ENCODE results near the gene ISOC2.

ISOC2 gene

GRCh38 chr19:55495646-55496349 lies 34.4 kb upstream of the ISOC2 start:
- Histone ChIP-seq H3K9me3 (ENCODE audit: control insufficient read depth, low read length) (no peaks in the 10 kb centered on the region), H3K27me3 (ENCODE audit: control insufficient read depth, insufficient read depth, low read length) (peaks cover 11% of the 10 kb centered on the region), H3K9ac (ENCODE audit: low read length) (no peak overlapping the region), H3K36me3 (ENCODE audit: control insufficient read depth, insufficient read depth, low read length) (no peaks in the 10 kb centered on the region), H3K4me1 (ENCODE audit: control insufficient read depth, insufficient read depth, low read length) (peaks cover 5% of the 10 kb centered on the region), H3K4me3 (ENCODE audit: low read length) (no peak overlapping the region)

GRCh38 chr19:55494172-55494761 lies 32.8 kb upstream of the ISOC2 start:
- no peak overlapping the region for H3K4me3 ChIP-seq (ENCODE audit: low read length)
- no peaks in the 10 kb centered on the region for H3K9me3 ChIP-seq (ENCODE audit: control insufficient read depth, low read length)
- peaks cover 11% of the 10 kb centered on the region for H3K27me3 ChIP-seq (ENCODE audit: control insufficient read depth, insufficient read depth, low read length)
- H3K36me3 ChIP-seq (ENCODE audit: control insufficient read depth, insufficient read depth, low read length): no peaks in the 10 kb centered on the region
- no peak overlapping the region for H3K9ac ChIP-seq (ENCODE audit: low read length)
- peaks cover 5% of the 10 kb centered on the region for H3K4me1 ChIP-seq (ENCODE audit: control insufficient read depth, insufficient read depth, low read length)

GRCh38 chr19:55493645-55494171 lies 32.3 kb upstream of the ISOC2 start:
- no peaks in the 10 kb centered on the region for H3K9me3 ChIP-seq (ENCODE audit: control insufficient read depth, low read length)
- H3K4me1 ChIP-seq (ENCODE audit: control insufficient read depth, insufficient read depth, low read length): peaks cover 5% of the 10 kb centered on the region
- H3K4me3 ChIP-seq (ENCODE audit: low read length): no peak overlapping the region
- H3K36me3 ChIP-seq (ENCODE audit: control insufficient read depth, insufficient read depth, low read length): no peaks in the 10 kb centered on the region
- H3K9ac ChIP-seq (ENCODE audit: low read length): no peak overlapping the region
- H3K27me3 ChIP-seq (ENCODE audit: control insufficient read depth, insufficient read depth, low read length): peaks cover 11% of the 10 kb centered on the region

GRCh38 chr19:55493052-55493644 lies 31.7 kb upstream of the ISOC2 start:
- Histone ChIP-seq H3K9me3 (ENCODE audit: control insufficient read depth, low read length) (no peaks in the 10 kb centered on the region), H3K4me3 (ENCODE audit: low read length) (no peak overlapping the region), H3K36me3 (ENCODE audit: control insufficient read depth, insufficient read depth, low read length) (no peaks in the 10 kb centered on the region), H3K4me1 (ENCODE audit: control insufficient read depth, insufficient read depth, low read length) (peaks cover 8% of the 10 kb centered on the region), H3K27me3 (ENCODE audit: control insufficient read depth, insufficient read depth, low read length) (peaks cover 11% of the 10 kb centered on the region), H3K9ac (ENCODE audit: low read length) (no peak overlapping the region)

- Histone ChIP-seq H3K36me3 (ENCODE audit: control insufficient read depth, insufficient read depth, low read length) (no peaks in the 10 kb centered on the region), H3K27me3 (ENCODE audit: control insufficient read depth, insufficient read depth, low read length) (peaks cover 11% of the 10 kb centered on the region), H3K4me1 (ENCODE audit: control insufficient read depth, insufficient read depth, low read length) (peaks cover 13% of the 10 kb centered on the region), H3K4me3 (ENCODE audit: low read length) (no peak overlapping the region), H3K9ac (ENCODE audit: low read length) (no peak overlapping the region), H3K9me3 (ENCODE audit: control insufficient read depth, low read length) (no peaks in the 10 kb centered on the region)
Observed at GRCh38 chr19:55492362-55492944, 31.0 kb upstream of the ISOC2 start.

- Histone ChIP-seq H3K27me3 (ENCODE audit: control insufficient read depth, insufficient read depth, low read length) (peaks cover 11% of the 10 kb centered on the region), H3K9me3 (ENCODE audit: control insufficient read depth, low read length) (no peaks in the 10 kb centered on the region), H3K9ac (ENCODE audit: low read length) (no peak overlapping the region), H3K36me3 (ENCODE audit: control insufficient read depth, insufficient read depth, low read length) (no peaks in the 10 kb centered on the region), H3K4me1 (ENCODE audit: control insufficient read depth, insufficient read depth, low read length) (peaks cover 19% of the 10 kb centered on the region), H3K4me3 (ENCODE audit: low read length) (no peak overlapping the region)
Observed at GRCh38 chr19:55491546-55492360, 30.3 kb upstream of the ISOC2 start.

- no peak overlapping the region for H3K4me3 ChIP-seq (ENCODE audit: low read length)
- H3K9ac ChIP-seq (ENCODE audit: low read length): no peak overlapping the region
- H3K4me1 ChIP-seq (ENCODE audit: control insufficient read depth, insufficient read depth, low read length): peaks cover 24% of the 10 kb centered on the region
- no peaks in the 10 kb centered on the region for H3K9me3 ChIP-seq (ENCODE audit: control insufficient read depth, low read length)
- H3K27me3 ChIP-seq (ENCODE audit: control insufficient read depth, insufficient read depth, low read length): peaks cover 11% of the 10 kb centered on the region
- no peaks in the 10 kb centered on the region for H3K36me3 ChIP-seq (ENCODE audit: control insufficient read depth, insufficient read depth, low read length)
Observed at GRCh38 chr19:55490478-55491432, 29.3 kb upstream of the ISOC2 start.

- Histone ChIP-seq H3K9me3 (ENCODE audit: control insufficient read depth, low read length) (no peaks in the 10 kb centered on the region), H3K36me3 (ENCODE audit: control insufficient read depth, insufficient read depth, low read length) (no peaks in the 10 kb centered on the region), H3K27me3 (ENCODE audit: control insufficient read depth, insufficient read depth, low read length) (peaks cover 11% of the 10 kb centered on the region), H3K4me1 (ENCODE audit: control insufficient read depth, insufficient read depth, low read length) (peaks cover 26% of the 10 kb centered on the region), H3K4me3 (ENCODE audit: low read length) (no peak overlapping the region), H3K9ac (ENCODE audit: low read length) (no peak overlapping the region)
Observed at GRCh38 chr19:55489711-55490477, 28.5 kb upstream of the ISOC2 start.

- H3K4me1 ChIP-seq (ENCODE audit: control insufficient read depth, insufficient read depth, low read length): peaks cover 33% of the 10 kb centered on the region
- H3K4me3 ChIP-seq (ENCODE audit: low read length): no peak overlapping the region
- no peak overlapping the region for H3K9ac ChIP-seq (ENCODE audit: low read length)
- no peaks in the 10 kb centered on the region for H3K9me3 ChIP-seq (ENCODE audit: control insufficient read depth, low read length)
- H3K27me3 ChIP-seq (ENCODE audit: control insufficient read depth, insufficient read depth, low read length): peaks cover 11% of the 10 kb centered on the region
- no peaks in the 10 kb centered on the region for H3K36me3 ChIP-seq (ENCODE audit: control insufficient read depth, insufficient read depth, low read length)
Observed at GRCh38 chr19:55488986-55489710, 27.7 kb upstream of the ISOC2 start.
